Smooth muscle cell of the brain vasculature (primary cell): Measurements from ENCODE around the gene VWA5B2.

Source experiments
- DNase-seq: peaks from one replicate; pipeline ENCODE4 v3.0.0-alpha.2; 2012; ENCODE audit warnings: low read depth, low spot score

VWA5B2 gene

DNA sequence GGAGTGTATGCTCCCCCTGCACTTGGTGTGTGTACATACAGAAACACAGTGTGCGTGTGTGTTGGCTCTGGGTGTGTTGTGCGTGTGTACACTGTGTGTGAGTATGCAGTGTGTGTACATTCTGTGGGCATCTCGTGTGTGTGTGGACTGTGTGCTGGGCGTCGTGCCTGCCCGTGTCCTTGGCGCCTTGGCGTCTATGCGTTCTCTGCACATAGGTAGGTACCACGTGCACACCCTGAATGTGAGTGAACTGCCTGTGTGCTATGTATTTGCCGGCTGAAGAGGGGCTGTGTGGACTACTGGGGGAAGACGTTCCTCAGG is 46.0 kb downstream of the VWA5B2 start:
- no peak for DNase-seq

DNA sequence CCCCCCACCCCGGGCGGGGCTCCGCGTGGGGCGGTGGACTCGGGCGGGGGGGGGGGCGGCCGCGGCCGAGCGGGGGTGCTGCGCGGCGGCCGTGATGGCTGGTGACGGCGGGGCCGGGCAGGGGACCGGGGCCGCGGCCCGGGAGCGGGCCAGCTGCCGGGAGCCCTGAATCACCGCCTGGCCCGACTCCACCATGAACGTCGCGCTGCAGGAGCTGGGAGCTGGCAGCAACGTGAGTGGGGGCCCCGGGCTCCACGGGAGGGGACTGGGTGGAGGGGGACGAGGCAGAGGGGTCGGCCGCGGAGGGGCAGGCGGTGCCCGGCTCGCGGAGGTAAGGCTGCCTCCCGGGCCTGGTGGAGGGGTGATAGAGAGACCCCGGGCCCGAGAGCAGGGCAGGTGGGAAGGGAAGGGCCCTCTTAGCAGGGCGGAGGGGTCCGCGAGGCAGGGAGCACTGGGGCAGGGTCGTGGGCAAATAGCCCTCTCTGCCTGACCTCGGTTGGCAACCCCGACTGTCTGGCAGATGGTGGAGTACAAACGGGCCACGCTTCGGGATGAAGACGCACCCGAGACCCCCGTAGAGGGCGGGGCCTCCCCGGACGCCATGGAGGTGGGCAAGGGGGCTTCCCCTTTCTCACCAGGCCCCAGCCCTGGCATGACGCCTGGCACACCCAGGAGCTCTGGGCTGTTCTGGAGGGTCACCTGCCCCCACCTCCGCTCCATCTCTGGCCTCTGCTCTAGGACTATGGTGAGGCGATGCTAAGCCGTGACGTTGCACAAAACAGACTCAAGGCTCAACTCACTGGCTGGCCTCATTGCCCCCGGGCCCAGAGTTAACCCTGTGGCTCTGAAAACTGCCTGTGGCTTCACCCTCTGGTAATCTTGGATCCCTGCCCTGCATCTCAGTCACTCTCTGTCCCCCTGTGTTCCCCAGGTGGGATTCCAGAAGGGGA is 46.9 kb downstream of the VWA5B2 start, which contains the start of gene ECE2:
TSS of gene ECE2 (plus strand) at position 62 of the 950 bp plus-strand sequence. CDS start at position 194, 132 bp downstream.
- DNase-seq = no peak

DNA sequence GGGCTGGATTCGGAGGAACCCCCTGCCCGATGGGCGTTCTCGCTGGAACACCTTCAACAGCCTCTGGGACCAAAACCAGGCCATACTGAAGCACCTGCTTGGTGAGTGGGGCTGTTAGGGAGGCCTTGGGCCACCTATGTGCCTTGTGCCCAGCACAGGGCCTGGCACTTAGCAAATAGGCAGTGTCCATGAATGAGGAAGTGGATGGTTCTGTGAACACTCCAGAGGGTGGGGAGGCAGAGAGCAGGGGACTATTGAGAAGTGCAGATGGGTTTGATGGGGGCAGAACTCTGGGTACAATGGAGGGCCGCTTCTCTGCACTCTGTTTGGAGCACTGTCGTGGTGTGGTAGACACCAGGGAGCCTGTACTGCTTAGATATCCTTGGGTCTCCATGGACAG is 48.0 kb downstream of the VWA5B2 start:
- no peak for DNase-seq

DNA sequence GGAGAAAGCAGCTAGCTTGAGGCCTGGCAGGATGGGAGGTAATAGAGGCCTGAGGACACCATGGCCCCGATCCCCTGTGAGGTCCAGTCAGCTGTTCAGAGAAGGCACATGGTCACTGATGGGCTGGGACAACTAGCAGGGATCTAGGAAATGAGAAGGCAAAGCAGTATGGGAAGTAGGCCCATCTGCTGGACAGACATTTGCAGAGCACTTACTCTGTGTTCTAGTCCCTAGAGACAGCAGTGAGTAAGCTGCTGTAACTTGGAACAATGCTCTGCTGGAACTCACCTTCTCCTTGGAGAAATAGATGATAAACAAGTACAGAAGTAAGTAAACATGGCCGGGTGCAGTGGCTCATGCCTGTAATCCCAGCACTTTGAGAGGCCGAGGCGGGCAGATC is 53.6 kb downstream of the VWA5B2 start:
- no peak for DNase-seq

DNA sequence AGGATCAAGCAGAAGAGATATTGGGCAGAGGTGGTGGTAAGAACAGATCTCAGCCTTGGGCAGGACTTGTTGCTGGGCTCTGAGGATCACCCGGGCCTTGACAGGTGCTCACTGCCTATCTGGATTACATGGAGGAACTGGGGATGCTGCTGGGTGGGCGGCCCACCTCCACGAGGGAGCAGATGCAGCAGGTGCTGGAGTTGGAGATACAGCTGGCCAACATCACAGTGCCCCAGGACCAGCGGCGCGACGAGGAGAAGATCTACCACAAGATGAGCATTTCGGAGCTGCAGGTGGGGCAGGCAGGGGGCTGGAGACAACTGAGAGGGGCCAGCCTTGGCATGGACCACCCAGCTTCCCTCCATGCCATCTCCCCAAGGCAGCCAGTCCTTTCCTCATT is 54.3 kb downstream of the VWA5B2 start:
- no peak for DNase-seq

DNA sequence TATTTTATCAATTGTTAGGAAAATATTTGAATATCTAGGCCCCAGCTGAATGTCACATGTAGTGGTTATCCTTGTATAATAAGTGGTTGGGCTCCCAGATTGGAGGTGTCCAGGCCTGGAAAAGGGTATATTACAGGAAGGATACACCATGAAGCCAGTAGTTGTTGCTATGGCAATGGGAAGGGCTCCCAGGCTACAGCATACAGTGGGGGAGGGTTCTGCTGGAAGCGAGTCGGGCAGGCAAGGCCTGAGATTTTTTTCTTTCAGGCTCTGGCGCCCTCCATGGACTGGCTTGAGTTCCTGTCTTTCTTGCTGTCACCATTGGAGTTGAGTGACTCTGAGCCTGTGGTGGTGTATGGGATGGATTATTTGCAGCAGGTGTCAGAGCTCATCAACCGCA is 55.3 kb downstream of the VWA5B2 start:
- no peak for DNase-seq

DNA sequence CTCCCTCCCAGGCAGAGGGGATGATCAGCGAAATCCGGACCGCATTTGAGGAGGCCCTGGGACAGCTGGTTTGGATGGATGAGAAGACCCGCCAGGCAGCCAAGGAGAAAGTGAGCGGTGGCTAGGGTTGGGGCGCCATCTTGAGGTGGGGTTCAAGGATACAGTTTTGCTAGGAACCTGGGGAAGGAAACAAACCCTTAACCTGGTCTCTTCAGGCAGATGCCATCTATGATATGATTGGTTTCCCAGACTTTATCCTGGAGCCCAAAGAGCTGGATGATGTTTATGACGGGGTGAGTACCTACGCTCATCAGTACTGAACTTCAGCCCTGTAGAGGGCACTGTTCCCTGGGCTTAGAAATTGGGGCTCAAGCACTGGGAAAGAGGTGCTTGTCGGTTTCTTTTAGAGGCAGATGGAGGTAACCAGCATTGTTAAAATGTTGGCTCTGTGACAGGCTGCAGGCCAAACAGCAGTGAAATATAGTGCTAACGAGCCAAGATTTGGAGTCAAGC is 60.1 kb downstream of the VWA5B2 start:
- no peak for DNase-seq

DNA sequence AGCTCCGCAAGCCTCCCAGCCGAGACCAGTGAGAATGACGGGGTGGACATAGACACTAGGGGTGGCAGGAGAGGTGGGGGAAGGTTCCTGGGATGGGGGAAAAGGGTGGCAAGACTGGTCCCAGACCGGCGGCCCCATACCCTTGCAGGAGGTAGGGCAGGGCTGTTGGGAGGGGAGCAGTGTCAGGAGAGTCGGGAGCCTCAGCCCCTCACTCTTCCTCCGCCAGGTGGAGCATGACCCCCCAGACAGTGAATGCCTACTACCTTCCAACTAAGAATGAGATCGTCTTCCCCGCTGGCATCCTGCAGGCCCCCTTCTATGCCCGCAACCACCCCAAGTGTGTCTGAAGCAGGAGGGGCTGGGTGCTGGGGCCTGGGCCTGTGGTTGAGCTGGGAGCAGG is 60.9 kb downstream of the VWA5B2 start:
- no peak for DNase-seq

DNA sequence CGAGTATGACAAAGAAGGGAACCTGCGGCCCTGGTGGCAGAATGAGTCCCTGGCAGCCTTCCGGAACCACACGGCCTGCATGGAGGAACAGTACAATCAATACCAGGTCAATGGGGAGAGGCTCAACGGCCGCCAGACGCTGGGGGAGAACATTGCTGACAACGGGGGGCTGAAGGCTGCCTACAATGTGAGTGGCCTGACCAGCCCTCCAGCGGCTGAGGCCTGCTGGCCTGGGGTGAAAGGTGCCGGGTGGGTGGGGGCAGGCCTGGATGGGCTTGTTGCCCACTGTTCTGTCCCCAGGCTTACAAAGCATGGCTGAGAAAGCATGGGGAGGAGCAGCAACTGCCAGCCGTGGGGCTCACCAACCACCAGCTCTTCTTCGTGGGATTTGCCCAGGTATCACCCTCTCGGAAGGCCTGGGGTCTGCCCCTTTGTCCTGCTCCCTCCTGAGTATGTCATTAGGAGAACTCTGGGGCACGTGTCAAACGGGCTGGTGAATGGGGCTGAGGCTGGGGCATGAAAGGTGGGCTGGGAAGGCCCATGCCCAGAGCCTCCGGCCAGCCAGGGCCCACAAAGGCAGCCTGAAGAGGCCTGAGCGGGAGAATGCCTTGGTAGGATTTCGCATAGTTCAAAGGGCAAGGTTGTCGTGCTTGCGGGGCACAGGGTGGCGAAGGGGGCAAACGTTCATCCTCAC is 61.8 kb downstream of the VWA5B2 start:
- DNase-seq = no peak
